ENCODE data around the gene TMEM269.

DNA sequence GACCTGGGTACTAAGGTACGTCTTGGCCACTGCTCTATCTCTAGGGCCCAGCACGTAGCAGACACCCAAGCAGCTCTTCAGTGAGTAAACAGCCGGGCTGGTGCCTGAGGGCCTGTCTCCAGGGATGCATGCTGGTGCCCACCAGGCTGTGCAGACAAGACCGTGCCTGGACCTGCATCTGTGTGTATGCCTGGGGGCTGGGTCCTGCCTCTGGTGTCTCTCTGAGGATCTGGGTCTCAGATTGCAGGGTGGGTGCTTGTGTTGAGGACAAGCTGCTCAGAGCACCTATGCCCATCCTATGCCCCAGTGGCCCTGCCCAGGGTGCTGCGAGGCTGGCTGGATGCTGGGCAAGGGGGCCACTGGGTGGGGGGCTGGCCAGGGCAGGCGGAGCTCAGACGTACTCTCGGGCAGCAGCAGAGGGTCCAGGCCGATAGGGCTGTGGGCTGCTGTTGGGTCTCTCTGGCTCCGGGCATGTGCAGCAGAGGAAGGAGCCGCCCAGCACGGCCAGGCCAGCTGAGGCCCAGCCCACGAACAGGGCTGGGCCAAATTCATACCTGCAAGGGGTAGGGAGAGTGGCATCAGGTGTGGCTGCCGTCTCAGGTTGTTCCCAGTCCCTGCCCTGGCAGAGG, 49.2 kb upstream of the TMEM269 start:
- TF ChIP-seq, protein P1, sequence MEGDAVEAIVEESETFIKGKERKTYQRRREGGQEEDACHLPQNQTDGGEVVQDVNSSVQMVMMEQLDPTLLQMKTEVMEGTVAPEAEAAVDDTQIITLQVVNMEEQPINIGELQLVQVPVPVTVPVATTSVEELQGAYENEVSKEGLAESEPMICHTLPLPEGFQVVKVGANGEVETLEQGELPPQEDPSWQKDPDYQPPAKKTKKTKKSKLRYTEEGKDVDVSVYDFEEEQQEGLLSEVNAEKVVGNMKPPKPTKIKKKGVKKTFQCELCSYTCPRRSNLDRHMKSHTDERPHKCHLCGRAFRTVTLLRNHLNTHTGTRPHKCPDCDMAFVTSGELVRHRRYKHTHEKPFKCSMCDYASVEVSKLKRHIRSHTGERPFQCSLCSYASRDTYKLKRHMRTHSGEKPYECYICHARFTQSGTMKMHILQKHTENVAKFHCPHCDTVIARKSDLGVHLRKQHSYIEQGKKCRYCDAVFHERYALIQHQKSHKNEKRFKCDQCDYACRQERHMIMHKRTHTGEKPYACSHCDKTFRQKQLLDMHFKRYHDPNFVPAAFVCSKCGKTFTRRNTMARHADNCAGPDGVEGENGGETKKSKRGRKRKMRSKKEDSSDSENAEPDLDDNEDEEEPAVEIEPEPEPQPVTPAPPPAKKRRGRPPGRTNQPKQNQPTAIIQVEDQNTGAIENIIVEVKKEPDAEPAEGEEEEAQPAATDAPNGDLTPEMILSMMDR (IDR thresholded peaks at IDR 0.05) = no peak
- TF ChIP-seq POLR2A (IDR thresholded peaks at IDR 0.05) (no peak), POLR2AphosphoS5 (IDR thresholded peaks at IDR 0.05) (no peak), EP300 (IDR thresholded peaks at IDR 0.05) (no peak)

Data from stomach (tissue), 4 donors.